GM20000 (cell line): Measurements from ENCODE around the gene GDF7.

Experiments
- DNase-seq: peaks from one replicate; pipeline ENCODE4 v3.0.0; 2012; ENCODE audit warnings: low spot score
- TF ChIP-seq, protein P1 (sequence below): IDR thresholded peaks from 2 replicates; pipeline ENCODE4 v1.5.1; 2012; ENCODE audit warnings: mild to moderate bottlenecking, control low read depth; ENCODE audit errors: extremely low read depth, missing control alignments

Gene GDF7

DNA sequence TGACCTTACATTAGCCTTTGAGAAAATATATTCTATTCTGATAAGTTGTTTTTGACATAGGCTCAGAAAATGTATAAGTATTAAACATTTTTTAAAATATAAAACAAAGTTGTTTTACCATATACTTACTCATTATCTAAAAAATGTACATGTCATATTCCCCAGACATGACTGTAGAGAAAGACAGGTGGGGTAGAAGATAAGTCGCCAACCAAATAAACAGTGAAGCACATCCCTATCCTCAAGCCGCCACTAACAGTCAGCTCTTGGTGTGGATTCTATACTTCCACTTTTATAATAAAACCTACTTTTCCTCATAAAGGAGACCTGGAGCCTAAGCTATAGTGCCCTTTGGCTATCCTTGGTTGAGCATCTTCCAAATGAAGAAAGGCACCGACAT, 26.4 kb downstream of the GDF7 start:
- DNase-seq, result no peak
- TF ChIP-seq, protein P1, sequence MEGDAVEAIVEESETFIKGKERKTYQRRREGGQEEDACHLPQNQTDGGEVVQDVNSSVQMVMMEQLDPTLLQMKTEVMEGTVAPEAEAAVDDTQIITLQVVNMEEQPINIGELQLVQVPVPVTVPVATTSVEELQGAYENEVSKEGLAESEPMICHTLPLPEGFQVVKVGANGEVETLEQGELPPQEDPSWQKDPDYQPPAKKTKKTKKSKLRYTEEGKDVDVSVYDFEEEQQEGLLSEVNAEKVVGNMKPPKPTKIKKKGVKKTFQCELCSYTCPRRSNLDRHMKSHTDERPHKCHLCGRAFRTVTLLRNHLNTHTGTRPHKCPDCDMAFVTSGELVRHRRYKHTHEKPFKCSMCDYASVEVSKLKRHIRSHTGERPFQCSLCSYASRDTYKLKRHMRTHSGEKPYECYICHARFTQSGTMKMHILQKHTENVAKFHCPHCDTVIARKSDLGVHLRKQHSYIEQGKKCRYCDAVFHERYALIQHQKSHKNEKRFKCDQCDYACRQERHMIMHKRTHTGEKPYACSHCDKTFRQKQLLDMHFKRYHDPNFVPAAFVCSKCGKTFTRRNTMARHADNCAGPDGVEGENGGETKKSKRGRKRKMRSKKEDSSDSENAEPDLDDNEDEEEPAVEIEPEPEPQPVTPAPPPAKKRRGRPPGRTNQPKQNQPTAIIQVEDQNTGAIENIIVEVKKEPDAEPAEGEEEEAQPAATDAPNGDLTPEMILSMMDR, result no peak

DNA sequence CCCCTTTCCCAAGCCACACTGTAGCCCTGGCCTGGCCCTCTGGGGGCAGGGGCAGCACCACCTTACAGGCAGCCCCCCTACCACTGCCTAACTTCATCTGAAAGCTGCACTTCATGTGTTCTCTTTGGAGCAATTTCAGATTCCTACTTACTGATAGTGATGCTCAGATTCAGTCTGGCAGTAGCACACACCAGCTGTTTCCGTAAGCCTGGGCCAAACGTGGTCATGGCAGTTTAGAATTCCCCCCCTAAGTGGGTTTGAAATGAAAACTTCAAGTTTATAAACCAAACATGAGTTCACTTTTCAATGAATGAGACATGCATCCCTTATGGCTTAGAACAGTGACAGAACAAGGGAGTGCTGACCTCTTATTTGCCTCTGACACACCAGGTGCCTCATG, 29.4 kb downstream of the GDF7 start:
- TF ChIP-seq, protein P1, result no peak

DNA sequence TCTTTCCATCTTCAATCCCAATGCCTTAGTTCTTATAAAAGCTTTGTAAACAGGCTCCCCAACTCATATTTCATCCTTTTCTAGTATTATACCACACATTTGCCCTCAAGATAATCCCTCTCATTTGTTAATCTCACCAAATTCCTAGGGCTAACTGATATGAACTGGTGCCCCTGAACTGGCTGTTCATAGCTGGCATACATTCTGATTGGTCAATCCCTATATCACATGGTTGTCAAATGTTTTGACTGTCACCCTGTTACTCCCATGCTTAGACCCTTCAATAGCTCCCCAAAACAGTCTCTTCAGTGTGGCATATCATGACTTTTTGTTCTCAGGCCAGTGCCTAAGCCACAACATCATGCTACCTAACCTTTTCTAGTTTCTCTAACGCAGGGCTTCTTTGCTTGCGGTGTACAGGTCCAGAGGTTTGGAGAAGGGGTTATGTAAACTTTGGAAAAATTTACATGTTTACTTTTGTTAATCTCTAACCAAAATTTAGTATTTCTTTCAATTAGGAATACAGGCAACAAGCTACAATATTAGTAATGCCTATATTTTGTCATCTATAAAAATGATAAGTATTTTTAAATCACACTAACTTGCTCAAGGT, 30.5 kb downstream of the GDF7 start:
- TF ChIP-seq, protein P1, result no peak
- no peak for DNase-seq

More for the DNA sequence above, 29.4 kb downstream of the GDF7 start:
- no peak for DNase-seq

DNA sequence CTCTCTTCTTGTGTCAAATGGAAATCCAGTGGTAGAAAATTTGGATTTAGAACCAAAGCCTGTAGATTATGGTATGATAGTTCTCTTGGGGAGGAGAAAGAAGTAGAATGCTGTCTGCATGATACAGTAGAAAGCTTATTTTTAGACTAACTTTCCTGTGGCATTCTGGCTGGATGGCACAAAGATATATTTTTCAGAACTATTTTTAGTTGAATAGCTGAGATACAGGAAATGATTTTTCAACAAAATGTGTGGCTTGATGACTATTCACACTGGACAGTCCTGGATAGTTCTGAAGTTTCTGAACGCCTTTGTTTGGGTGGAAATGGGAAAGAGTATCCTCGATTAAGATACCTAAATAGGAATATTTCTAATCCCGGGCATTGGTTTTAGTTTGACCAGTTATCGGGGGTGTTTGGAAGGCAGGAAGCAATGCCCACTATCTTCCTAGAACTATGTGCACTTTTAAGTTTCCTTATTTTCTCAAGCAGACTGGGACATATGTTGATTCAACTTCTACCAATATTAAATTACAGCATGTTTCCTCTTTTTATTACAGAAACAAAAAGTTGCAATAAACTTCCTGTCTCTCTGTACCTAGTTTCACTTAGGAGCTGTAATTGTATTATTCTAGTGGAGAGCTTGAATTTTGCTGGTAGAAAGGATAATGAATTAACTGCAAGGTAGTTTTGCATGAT, 32.1 kb downstream of the GDF7 start:
- DNase-seq, result no peak
- TF ChIP-seq, protein P1, result no peak

DNA sequence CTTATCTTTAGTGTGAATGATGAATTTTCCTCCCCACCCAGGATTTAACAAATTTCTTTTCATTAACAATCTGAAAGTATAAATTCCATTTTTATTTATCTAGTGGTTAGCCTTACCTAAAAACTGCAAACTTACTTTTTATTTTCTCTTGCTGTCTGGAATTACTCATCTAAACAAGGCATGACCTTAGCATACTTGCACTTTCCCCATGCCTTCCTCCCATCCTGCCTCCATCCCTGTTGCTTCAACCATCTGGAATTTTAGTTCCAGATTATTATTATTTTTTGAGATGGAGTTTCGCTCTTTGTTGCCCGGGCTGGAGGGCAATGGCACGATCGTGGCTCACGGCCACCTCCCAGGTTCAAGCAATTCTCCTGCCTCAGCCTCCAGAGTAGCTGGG, 35.6 kb downstream of the GDF7 start:
- TF ChIP-seq, protein P1, result no peak

DNA sequence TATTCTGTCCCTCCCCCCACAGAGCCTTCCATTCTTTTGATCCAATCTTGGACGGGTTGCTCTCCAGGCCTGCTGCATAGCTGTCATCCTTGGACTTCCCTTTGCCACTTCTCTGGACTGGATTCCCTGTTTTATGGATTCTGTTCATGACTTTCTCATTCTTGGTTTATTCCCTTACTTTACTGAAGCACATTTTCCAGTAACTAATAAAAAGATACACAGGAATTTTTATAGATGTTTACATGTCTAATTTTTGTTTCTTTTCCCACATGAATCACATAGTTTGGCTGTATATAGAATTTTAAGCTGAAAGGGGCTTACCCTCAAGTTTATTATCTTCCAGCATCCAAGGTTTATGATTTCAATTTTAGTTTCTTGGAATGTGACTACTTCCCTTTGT, 37.9 kb downstream of the GDF7 start:
- DNase-seq, result no peak
- TF ChIP-seq, protein P1, result no peak

More for the DNA sequence above, 35.6 kb downstream of the GDF7 start:
- DNase-seq, result no peak

DNA sequence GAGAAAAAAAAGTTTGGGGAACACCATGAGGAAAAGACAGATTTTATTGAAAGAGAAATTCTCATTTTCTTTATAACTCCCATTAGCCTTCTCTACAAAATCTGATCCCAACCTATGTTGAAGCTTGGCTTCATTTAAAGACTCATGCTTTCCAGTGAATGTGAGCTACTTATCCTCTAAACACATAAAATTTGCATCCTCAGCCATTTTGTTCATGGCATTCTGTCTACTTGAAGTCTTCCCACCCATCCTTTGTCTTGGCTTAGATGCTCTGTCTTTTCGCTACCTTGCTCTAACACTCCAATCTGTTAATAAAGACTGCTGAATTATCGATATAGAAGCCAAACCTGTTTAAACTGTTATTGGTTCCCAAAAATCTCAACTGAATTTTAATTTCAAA, 39.3 kb downstream of the GDF7 start:
- TF ChIP-seq, protein P1, result no peak

More for the DNA sequence above, 39.3 kb downstream of the GDF7 start:
- no peak for DNase-seq
